SK-N-MC (cell line): ENCODE results near the gene ZNF665.

ENCODE experiments used
- DNase-seq: peaks from one replicate; pipeline ENCODE4 v3.0.0-alpha.2; 2011; ENCODE audit warnings: low read depth, low spot score
- H3K27ac ChIP-seq: fragments of 200-600 bp; sonication (generic); 2 replicates; pipeline ENCODE4 v1.5.1; 2016; ENCODE audit warnings: mixed run types
- H3K36me3 ChIP-seq: fragments of 200-600 bp; sonication (generic); 2 replicates; pipeline ENCODE4 v1.6.1; 2017; ENCODE audit warnings: antibody characterized with exemption, low read length, mixed read lengths; ENCODE audit not compliant: insufficient read depth
- H3K4me3 ChIP-seq: fragments of 200-600 bp; sonication (generic); 2 replicates; pipeline ENCODE4 v1.5.1; 2016
- H3K9ac ChIP-seq: fragments of 200-600 bp; sonication (generic); 2 replicates; pipeline ENCODE4 v1.8.0; 2017; ENCODE audit warnings: mixed run types, mixed read lengths; ENCODE audit not compliant: insufficient read length
- H3K9me3 ChIP-seq: fragments of 200-600 bp; sonication (generic); 2 replicates; pipeline ENCODE4 v1.6.1; 2017; ENCODE audit warnings: low read depth, mild to moderate bottlenecking, antibody characterized with exemption, low read length, moderate library complexity, mixed read lengths
- EZH2 ChIP-seq: fragments of 200-600 bp; sonication (generic); IDR thresholded peaks from one replicate; pipeline ENCODE4 v1.6.1; 2017; ENCODE audit warnings: antibody characterized with exemption
- FOXP2 ChIP-seq: optimal IDR thresholded peaks from 2 replicates; pipeline ENCODE3; 2011; ENCODE audit warnings: mild to moderate bottlenecking, moderate library complexity; ENCODE audit not compliant: insufficient read depth; ENCODE audit errors: extremely low read length, control extremely low read depth
- POLR2AphosphoS5 ChIP-seq: IDR thresholded peaks from 2 replicates; pipeline ENCODE4 v1.6.1; 2012; ENCODE audit warnings: mild to moderate bottlenecking, low read depth, low read length, borderline replicate concordance

Gene ZNF665

DNA sequence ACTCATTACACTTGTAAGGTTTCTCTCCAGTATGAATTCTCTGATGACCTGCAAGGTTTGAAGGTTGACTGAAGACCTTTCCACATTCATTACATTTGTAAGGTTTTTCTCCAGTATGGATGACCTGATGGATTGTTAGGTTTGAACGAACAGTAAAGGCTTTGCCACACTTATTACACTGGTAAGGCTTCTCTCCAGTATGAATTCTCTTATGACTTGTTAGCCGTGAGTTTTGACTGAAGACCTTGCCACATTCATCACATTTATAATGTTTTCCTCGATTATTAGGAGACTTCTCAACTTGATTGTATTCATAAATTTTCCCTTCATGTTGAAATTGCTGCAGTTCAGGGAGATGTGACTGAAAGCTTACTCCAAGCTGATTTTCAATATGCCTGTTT lies 27.5 kb downstream of the ZNF665 start:
- Histone ChIP-seq H3K9me3 (no peaks in the 10 kb centered on the region), H3K36me3 (no peaks in the 10 kb centered on the region), H3K27ac (no peak overlapping the region), H3K4me3 (no peak overlapping the region), H3K9ac (no peak overlapping the region)
- TF ChIP-seq EZH2 (no peak), POLR2AphosphoS5 (no peak), FOXP2 (no peak)
- DNase-seq, result no peak

DNA sequence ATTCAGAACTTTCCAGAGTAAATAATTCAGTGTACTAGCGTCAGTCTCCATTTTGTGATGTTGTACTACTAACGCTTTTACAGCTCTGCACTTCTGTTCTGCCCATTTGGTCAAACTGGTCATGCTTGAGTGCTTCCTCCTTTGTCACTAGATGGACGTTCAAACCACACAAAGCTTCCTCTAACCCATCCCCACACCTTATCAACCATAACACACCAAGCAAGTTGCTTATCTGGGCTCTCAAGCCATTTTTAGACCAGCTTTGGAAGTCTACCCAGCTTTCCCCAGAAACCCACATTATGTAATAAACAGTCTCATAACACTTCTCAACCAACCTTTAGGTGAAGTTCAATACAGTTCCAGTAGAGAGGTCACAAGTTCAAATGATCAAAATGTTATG lies 32.0 kb downstream of the ZNF665 start:
- Histone ChIP-seq H3K9me3 (0 out of 2 replicates have a peak, but pooled peaks cover 3% of the 10 kb centered on the region), H3K27ac (no peak overlapping the region), H3K9ac (no peak overlapping the region), H3K4me3 (no peak overlapping the region), H3K36me3 (no peaks in the 10 kb centered on the region)
- no peak for DNase-seq
- TF ChIP-seq POLR2AphosphoS5 (no peak), FOXP2 (no peak), EZH2 (no peak)

DNA sequence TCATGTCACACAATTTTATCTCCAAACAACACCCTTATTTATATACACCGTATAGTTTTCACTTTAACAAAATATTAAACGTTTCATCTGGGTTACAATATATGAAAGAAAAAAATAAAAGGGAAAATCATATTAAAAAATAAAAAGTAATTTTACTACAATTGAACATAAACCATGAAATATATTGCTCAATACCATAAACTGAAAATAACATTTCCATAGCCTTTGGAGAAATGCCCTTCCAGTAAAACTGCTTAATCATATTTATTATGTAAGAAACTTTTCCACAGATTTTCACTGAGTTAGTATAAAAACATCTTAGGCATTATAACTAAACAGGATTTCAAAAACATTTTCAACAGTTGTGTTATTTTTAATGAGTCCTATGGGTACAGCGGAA lies 32.8 kb downstream of the ZNF665 start:
- no peaks in the 10 kb centered on the region for H3K36me3 ChIP-seq
- no peak overlapping the region for H3K4me3 ChIP-seq
- no peak overlapping the region for H3K9ac ChIP-seq
- no peak overlapping the region for H3K27ac ChIP-seq
- H3K9me3 ChIP-seq, result 0 out of 2 replicates have a peak, but pooled peaks cover 3% of the 10 kb centered on the region
- TF ChIP-seq POLR2AphosphoS5 (no peak), EZH2 (no peak), FOXP2 (no peak)
- no peak for DNase-seq

DNA sequence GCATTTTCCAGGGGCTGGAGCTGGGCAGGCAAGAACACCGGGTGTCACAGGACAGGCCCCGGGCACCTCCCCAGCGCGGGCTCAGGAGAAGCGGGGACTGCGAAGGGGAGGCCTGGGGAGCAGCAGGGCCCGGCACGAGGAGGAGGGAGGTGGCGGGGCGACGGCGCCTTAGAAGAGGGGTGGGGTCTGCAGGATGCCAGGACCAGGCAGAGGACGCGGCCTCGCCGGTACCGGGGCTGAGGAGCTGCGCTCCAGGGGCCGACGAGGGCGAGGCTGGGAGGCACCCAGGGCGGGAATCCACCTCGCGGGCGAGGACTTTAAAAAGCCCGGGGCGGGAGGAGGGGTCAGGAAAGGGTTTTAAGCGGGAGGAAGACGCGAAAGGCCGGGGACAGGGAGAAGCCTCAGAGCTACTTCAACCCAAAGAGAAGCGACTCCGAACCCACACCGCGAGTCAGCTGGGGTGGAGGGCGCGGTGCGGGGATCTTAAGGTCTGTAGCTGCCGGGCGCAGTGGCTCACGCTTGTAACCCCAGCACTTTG lies 35.0 kb downstream of the ZNF665 start:
- H3K9ac ChIP-seq, result no peak overlapping the region
- DNase-seq, result no peak
- H3K4me3 ChIP-seq, result no peak overlapping the region
- H3K27ac ChIP-seq, result no peak overlapping the region
- H3K36me3 ChIP-seq, result no peaks in the 10 kb centered on the region
- H3K9me3 ChIP-seq, result 0 out of 2 replicates have a peak, but pooled peaks cover 3% of the 10 kb centered on the region
- TF ChIP-seq POLR2AphosphoS5 (no peak), FOXP2 (no peak), EZH2 (no peak)

DNA sequence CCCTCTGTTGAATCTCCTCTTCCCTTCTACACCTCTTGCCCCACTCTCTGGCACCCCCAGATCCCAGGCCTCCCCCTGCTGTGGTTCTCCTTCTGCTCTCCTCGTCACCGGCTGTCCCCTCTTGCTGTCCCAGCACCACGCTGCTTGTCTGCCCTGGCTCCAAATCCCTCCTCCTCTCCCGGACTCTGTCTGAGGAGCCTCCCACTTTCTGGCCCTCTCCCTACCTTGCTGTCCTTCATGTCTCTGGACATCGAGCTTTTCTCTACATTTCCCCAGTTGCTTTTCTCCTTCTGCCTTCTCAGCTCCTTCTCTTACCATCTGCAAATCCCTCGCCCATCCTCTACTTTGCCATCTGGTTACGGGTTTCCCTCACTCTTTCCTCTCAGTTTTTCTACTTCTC lies 35.5 kb downstream of the ZNF665 start:
- no peak for DNase-seq
- H3K9ac ChIP-seq, result no peak overlapping the region
- no peaks in the 10 kb centered on the region for H3K36me3 ChIP-seq
- H3K27ac ChIP-seq, result no peak overlapping the region
- TF ChIP-seq FOXP2 (no peak), EZH2 (no peak)
- H3K9me3 ChIP-seq, result 0 out of 2 replicates have a peak, but pooled peaks cover 3% of the 10 kb centered on the region
- H3K4me3 ChIP-seq, result no peak overlapping the region

DNA sequence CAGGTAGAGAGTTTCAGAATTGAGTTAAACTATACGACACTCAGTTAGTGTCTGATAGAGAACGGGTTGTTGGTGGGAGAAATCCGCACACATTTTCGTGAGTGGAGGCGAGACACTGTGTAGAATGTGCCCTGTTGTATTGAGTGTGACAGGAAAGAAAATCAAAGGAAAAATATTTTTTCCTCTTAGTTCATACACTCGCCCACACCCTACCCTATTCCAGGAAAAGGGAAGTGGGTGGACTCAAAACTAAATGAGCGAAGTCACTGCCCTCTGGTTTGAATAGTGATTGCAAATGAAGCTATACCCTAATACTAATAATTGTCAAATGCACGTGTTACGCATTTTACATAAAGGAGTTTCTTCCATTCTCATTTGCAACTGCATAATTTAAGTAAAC lies 36.3 kb downstream of the ZNF665 start:
- no peak overlapping the region for H3K9ac ChIP-seq
- TF ChIP-seq FOXP2 (no peak), EZH2 (no peak), POLR2AphosphoS5 (no peak)
- H3K27ac ChIP-seq, result no peak overlapping the region
- H3K4me3 ChIP-seq, result no peak overlapping the region
- H3K9me3 ChIP-seq, result 0 out of 2 replicates have a peak, but pooled peaks cover 3% of the 10 kb centered on the region
- DNase-seq, result no peak
- no peaks in the 10 kb centered on the region for H3K36me3 ChIP-seq

DNA sequence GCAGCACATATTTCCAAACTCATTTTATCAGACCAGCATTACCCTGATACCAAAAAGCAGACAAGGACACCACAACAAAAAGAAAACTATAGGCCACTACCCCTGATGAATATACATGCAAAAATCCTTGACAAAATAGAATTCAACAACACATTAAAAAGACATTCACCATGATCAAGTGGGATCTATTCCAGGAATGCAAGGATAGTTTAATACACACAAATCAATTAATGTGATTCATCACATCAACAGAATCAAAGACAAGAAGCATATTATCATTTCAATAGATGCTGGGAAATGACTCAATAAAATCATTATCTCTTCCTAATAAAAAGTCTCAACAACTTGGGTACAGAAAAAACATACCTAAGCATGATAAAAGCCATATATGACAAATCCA lies 45.5 kb downstream of the ZNF665 start:
- H3K9ac ChIP-seq, result no peak overlapping the region
- TF ChIP-seq EZH2, result no peak
- TF ChIP-seq POLR2AphosphoS5, result no peak
- TF ChIP-seq FOXP2, result no peak
- no peaks in the 10 kb centered on the region for H3K36me3 ChIP-seq
- no peak overlapping the region for H3K4me3 ChIP-seq
- H3K9me3 ChIP-seq, result 0 out of 2 replicates have a peak, but pooled peaks cover 5% of the 10 kb centered on the region
- DNase-seq, result no peak
- no peak overlapping the region for H3K27ac ChIP-seq

DNA sequence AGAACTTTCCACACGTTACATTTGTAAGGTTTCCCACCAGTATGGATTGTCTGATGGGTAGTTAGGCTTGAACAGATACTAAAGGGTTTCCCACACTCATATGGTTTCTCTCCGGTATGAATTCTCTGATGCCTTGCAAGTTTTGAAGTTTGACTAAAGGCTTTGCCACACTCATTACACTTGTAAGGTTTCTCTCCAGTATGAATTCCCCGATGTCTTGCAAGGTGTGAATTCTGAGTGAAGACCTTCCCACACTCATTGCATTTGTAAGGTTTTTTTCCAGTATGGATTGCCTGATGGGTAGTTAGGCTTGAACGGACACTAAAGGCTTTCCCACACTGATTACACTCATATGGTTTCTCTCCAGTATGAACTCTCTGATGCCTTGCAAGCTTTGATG lies 52.8 kb downstream of the ZNF665 start:
- TF ChIP-seq EZH2 (no peak), POLR2AphosphoS5 (no peak), FOXP2 (no peak)
- DNase-seq, result no peak
- Histone ChIP-seq H3K9me3 (peaks cover 5% of the 10 kb centered on the region; the same call in 1 of the 2 replicates), H3K27ac (no peak overlapping the region), H3K9ac (no peak overlapping the region), H3K4me3 (no peak overlapping the region), H3K36me3 (no peaks in the 10 kb centered on the region)

DNA sequence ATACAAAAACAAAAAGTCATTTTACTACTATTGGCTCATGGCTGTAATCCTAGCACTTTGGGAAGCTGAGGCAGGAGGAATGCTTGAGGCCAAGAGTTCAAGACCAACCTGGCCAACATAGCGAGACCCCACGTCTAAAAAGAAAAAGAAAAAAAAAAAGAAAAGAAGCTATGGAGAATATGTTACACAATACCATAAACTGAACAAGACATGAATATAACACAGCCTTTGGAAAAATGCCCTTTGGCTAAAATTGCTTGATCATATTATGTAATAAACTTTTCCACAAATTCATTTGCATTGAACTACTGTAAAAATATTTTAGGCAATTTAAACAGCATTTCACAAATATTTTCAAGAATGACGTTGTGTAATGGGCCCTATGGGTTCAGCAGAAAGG lies 56.7 kb downstream of the ZNF665 start:
- Histone ChIP-seq H3K4me3 (no peak overlapping the region), H3K9me3 (no peaks in the 10 kb centered on the region; the same call in 1 of the 2 replicates), H3K9ac (no peak overlapping the region), H3K36me3 (no peaks in the 10 kb centered on the region), H3K27ac (no peak overlapping the region)
- TF ChIP-seq FOXP2 (no peak), EZH2 (no peak), POLR2AphosphoS5 (no peak)
- no peak for DNase-seq
